SIG-M5 treated with dmso at 0.1 percent for 504 hours (cell line): ENCODE measurements around the gene LIPC.
"Not testable (repeated sequence)": the region's sequence is repeated elsewhere in the genome, so short reads cannot be mapped to it uniquely, and the experiment has no call there.

ENCODE experiments used
- DNase-seq: peaks from one replicate; lab custom pipeline; 2025; ENCODE audit not compliant: unreplicated experiment; lab: John Stamatoyannopoulos, UW

The LIPC gene

GRCh38 chr15:58603927-58604326, 172.1 kb downstream of the LIPC start:
- DNase-seq = not testable (repeated sequence)

GRCh38 chr15:58604455-58604923, 172.7 kb downstream of the LIPC start:
- DNase-seq = peak; percentile 63

DNA sequence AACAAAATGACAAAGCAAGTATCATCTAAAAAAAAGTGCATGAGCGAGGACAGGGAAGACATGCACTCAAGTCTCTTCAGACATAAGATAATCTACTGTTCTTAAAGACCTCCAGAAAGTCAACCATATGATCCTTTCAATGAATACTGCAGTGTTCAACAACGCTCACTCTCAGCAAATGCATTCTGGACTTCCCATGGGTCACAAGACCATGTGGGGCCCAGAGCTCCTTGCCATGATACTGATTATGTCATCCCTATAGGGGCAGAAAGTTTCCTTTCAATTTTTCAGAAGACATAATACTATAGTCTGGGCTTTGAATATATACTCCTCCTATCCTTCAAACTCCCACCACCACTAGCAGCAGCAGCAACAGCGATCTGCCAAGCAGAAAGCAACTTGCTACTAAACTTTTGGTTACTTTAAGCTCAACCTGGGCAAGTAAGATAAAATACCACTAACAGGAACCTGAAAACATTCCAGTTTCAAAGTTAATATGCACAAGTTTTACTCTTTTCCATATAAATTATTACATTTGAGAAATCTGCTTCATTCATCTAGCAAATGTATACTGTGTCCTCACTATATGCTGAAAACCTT, 174.2 kb downstream of the LIPC start:
- DNase-seq = no peak

GRCh38 chr15:58606577-58607080, 174.8 kb downstream of the LIPC start:
- no peak for DNase-seq

DNA sequence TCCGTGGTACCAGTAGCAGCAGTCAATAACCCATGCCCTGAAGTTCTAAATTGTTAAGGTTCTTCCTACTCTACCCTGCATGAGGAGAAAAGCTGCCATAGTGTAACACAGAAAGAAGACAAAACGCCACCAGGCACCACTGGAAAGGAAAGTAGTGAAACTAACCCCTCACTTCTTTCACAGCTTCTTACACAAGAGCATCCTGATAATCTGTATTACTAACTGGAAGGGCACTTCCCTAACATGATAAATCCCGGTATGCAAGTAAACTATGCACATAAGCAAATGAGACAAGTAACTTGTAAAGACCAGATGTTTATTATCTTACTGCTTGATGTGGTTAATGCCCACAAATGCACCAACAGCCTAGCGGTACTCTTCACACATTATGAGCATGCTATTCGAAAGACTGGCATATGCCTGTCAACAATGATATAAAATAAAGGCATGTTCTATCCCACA, 176.4 kb downstream of the LIPC start:
- DNase-seq = no peak

DNA sequence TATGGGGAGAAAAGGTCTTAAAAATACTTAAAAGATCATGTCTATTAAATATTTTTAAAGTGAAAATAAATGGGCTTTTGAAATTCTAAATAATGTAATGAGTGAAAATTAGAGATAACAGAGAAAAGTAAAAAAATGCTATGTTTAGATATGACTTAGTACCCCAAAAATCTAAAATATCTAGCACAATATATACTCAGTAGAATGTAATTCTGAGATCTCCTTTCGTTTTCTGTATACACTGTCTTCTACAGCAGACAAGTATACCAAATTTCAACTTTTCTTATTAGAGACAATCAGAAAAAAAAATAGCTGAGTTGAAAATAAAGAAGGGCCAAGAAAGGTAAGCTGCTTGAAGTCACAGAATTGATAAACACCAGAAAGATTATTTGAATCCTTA, 176.9 kb downstream of the LIPC start:
- DNase-seq = no peak

DNA sequence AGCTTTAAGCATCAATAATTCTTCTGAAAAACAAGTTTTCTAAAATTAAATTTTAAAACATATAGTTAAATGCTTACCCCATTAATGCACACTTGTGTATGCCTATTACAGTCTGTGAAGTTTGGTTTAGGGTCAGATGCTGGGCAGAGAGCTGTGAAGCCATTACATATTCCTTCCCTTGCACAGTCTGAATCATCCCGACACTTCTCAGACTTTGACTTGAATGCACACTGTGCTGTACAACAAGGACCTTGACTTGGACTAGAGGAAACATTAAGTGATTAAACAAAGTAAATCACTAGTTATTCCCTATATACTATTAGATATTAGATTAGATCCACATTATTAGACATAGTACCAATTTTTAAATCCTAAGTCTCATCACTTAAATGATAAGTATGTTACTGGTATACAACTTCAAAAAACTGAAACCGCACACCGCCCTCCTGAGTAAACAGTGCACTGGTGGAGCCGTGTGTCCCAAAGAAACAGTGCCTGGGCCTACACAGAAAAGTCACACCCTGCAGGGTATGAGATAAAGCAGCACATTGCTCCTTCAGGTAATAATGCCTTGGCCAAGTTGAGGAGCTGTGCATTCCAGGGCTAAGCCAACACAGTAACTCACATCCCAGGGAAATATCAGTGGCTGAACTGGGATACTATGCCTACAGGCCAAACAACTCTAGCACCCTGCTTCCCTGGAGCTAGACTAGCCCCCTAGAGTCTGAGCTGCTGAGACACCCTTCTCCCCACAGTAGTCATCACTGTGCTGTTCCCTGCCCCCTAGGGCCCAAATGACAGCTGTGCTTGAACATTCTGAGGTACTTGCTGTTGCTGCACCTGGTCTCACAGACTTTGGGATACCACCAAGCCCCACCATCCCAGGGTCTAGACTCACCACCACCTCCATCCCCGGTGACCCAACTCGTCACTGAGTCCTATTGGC, 180.2 kb downstream of the LIPC start:
- no peak for DNase-seq

- no peak for DNase-seq
Observed at GRCh38 chr15:58616171-58616570, 184.4 kb downstream of the LIPC start.
